Measurements from ENCODE around the gene EFEMP2. TPM values are rescaled to one million over a fixed set of nuclear protein-coding genes. Genes with fewer than 3 reads are reported as not detected.

EFEMP2 gene
- total and polyA plus RNA-seq, 10 of the 15 experiments (the other 5 are each of a cell fraction or from before 2014, with no cell fraction given): 0.24 to 13.2 (median 1.3) TPM; not detected in 1

- no peak for TF ChIP-seq HDAC2 (IDR thresholded peaks at IDR 0.05)
- peak; percentile 32 for TF ChIP-seq SMC3 (IDR thresholded peaks at IDR 0.05; ENCODE audit: borderline replicate concordance, low read length)
- peak; percentile 77 for TF ChIP-seq MLLT1 (IDR thresholded peaks at IDR 0.05)
- TF ChIP-seq KAT2A (conservative IDR thresholded peaks at IDR 0.05; ENCODE audit: control insufficient read depth, low read depth, low read length): no peak
- TF ChIP-seq ESRRA (IDR thresholded peaks at IDR 0.05; ENCODE audit: low read length): no peak
- no peak for TF ChIP-seq ZBED1 (IDR thresholded peaks at IDR 0.05; ENCODE audit: borderline replicate concordance)
- no peak for TF ChIP-seq RBBP5 (conservative IDR thresholded peaks at IDR 0.05)
- no peak; the same call in 1 of the 2 replicates for TF ChIP-seq FOXK2 (IDR thresholded peaks at IDR 0.05)
- TF ChIP-seq CHD4 (IDR thresholded peaks at IDR 0.05): no peak
- no peak for TF ChIP-seq GABPA (IDR thresholded peaks at IDR 0.05; ENCODE audit: low read depth)
- no peak for TF ChIP-seq PAX8 (IDR thresholded peaks at IDR 0.05)
- TF ChIP-seq ZBTB4 (CRISPR knock-in tag; IDR thresholded peaks at IDR 0.05): no peak
- peak; percentile 92 for TF ChIP-seq ZBTB40 (IDR thresholded peaks at IDR 0.05; ENCODE audit: borderline replicate concordance)
- TF ChIP-seq REST (IDR thresholded peaks at IDR 0.05; ENCODE audit: low read depth, low read length): 0 out of 2 replicates have a peak, but pooled peaks have one; percentile 29
- TF ChIP-seq RELB (IDR thresholded peaks at IDR 0.05; ENCODE audit: low read depth): peak; percentile 79
- no peak for TF ChIP-seq STAT3 (IDR thresholded peaks at IDR 0.05; ENCODE audit: low read depth, low read length)
- TF ChIP-seq JUNB (IDR thresholded peaks at IDR 0.05): no peak
These were observed 15.7 kb upstream of the EFEMP2 start, which contains the start of gene FIBP (continued) for GRCh38 chr11:65888163-65888814.

All from GM12878 (cell line).